Endometrial microvascular endothelial cells (primary cell): ENCODE results near the gene SPAG7. TPM values are rescaled to one million over a fixed set of nuclear protein-coding genes. Genes with fewer than 3 reads are reported as not detected.

ENCODE experiments used
- in situ Hi-C: cut with HindIII; loops from 2 replicates; pipeline ENCODE4 v1.10.0; 2017; ENCODE audit warnings: low sequenced_read_pairs, low pct_unique_long_range_greater_than_20kb; ENCODE audit errors: inconsistent ontology term
- total RNA-seq: library from RNA; depleted of rRNA; stranded (reverse); fragments of >200 nt; gene quantifications from one replicate; pipeline ENCODE4 v1.2.3, GENCODE V29; 2015; ENCODE audit errors: inconsistent ontology term

SPAG7 gene
- 52.5 TPM for total RNA-seq

GRCh38 chr17:4967539-4968485, at the start of gene SPAG7:
Gene SPAG7 (minus strand): TSS chr17:4967817. CDS start chr17:4967804, 13 bp downstream.
- in situ Hi-C loops = no loop called here

- in situ Hi-C loops = no loop called here
Observed at GRCh38 chr17:5014357-5014756, 46.7 kb upstream of the SPAG7 start.

- in situ Hi-C loops = no loop called here
Observed at GRCh38 chr17:5011928-5012327, 44.3 kb upstream of the SPAG7 start.

GRCh38 chr17:5003214-5003867, 35.7 kb upstream of the SPAG7 start:
- in situ Hi-C loops = no loop called here

- in situ Hi-C loops = no loop called here
Observed at GRCh38 chr17:5002121-5002788, 34.6 kb upstream of the SPAG7 start.

- in situ Hi-C loops = no loop called here
Observed at GRCh38 chr17:5000237-5000639, 32.6 kb upstream of the SPAG7 start.

GRCh38 chr17:4999430-5000093, 31.9 kb upstream of the SPAG7 start:
- in situ Hi-C loops = no loop called here

- in situ Hi-C loops = no loop called here
Observed at GRCh38 chr17:4998732-4999429, 31.3 kb upstream of the SPAG7 start.

- in situ Hi-C loops = no loop called here
Observed at GRCh38 chr17:4998027-4998731, 30.6 kb upstream of the SPAG7 start.

- in situ Hi-C loops = no loop called here
Observed at GRCh38 chr17:4997302-4998026, 29.8 kb upstream of the SPAG7 start, which contains the start of the genes INCA1 and KIF1C. Gene INCA1 (minus strand): TSS chr17:4997522. CDS start chr17:4994437, 3,085 bp downstream. Gene KIF1C (plus strand): TSS chr17:4997950. CDS start chr17:5000247, 2,297 bp downstream.

- in situ Hi-C loops = no loop called here
Observed at GRCh38 chr17:4994081-4994595, 26.5 kb upstream of the SPAG7 start.

GRCh38 chr17:4987767-4988567, 20.4 kb upstream of the SPAG7 start:
- in situ Hi-C loops = no loop called here

GRCh38 chr17:4986951-4987766, 19.5 kb upstream of the SPAG7 start, which contains the start of gene CAMTA2:
Gene CAMTA2 (minus strand): TSS chr17:4987675. CDS start chr17:4986222, 1,453 bp downstream.
- in situ Hi-C loops = no loop called here

GRCh38 chr17:4986403-4986802, 18.8 kb upstream of the SPAG7 start:
- in situ Hi-C loops = no loop called here

GRCh38 chr17:4982305-4982704, 14.7 kb upstream of the SPAG7 start:
- in situ Hi-C loops = no loop called here
